T-helper 17 cell (primary cell): ENCODE results near the gene SMARCE1. TPM values are rescaled to one million over a fixed set of nuclear protein-coding genes. Genes with fewer than 3 reads are reported as not detected.

ENCODE experiments used
- ATAC-seq: fragments of 150-1000 bp; cut with Tn5 transposase; 2 replicates; pipeline ENCODE4 v1.10.0; 2021; ENCODE audit warnings: mild to moderate bottlenecking, moderate library complexity
- DNase-seq, 3 donors: peaks; one replicate each; pipeline versions ENCODE4 v3.0.0 to v3.0.0-alpha.2; 2020 to 2021
- H3K9me3 ChIP-seq: one replicate; pipeline ENCODE4 v1.7.0; 2013; ENCODE audit warnings: low read length, mild to moderate bottlenecking; ENCODE audit not compliant: control insufficient read depth, poor library complexity, severe bottlenecking
- H3K27ac Mint-ChIP-seq: one replicate; pipeline ENCODE4 v1.8.0; 2022; ENCODE audit warnings: mild to moderate bottlenecking, moderate library complexity, mixed read lengths
- H3K27me3 Mint-ChIP-seq: one replicate; pipeline ENCODE4 v1.8.0; 2022; ENCODE audit warnings: mixed read lengths
- H3K36me3 Mint-ChIP-seq: one replicate; pipeline ENCODE4 v1.8.0; 2022; ENCODE audit warnings: low read depth, mixed read lengths
- H3K4me1 Mint-ChIP-seq: one replicate; pipeline ENCODE4 v1.8.0; 2022; ENCODE audit warnings: mild to moderate bottlenecking, mixed read lengths
- H3K4me3 Mint-ChIP-seq: one replicate; pipeline ENCODE4 v1.8.0; 2022; ENCODE audit warnings: mild to moderate bottlenecking, moderate library complexity, mixed read lengths
- total RNA-seq, 4 donors: library from RNA in 2 of 4; stranded (reverse) in 2 of 4; gene quantifications; one replicate each; pipeline ENCODE4 v1.2.3 and lab custom pipeline; 2022 to 2026

SMARCE1 gene
- total RNA-seq, 2 donors from 2014 or later = 60.0 to 77.5 TPM

- peak; percentile 71 for ATAC-seq
- H3K27me3 Mint-ChIP-seq = no peaks in the 10 kb centered on the region
- peak overlapping the region; percentile 43 for H3K4me3 Mint-ChIP-seq
- H3K4me1 Mint-ChIP-seq = peaks cover 36% of the 10 kb centered on the region
- no peak for DNase-seq
- H3K9me3 ChIP-seq = peaks cover 4% of the 10 kb centered on the region
- peak overlapping the region; percentile 89 for H3K27ac Mint-ChIP-seq
- no peaks in the 10 kb centered on the region for H3K36me3 Mint-ChIP-seq
These were observed 70.0 kb downstream of the SMARCE1 start for GRCh38 chr17:40577611-40578065.

GRCh38 chr17:40576113-40576740 lies 71.4 kb downstream of the SMARCE1 start:
- Mint-ChIP-seq H3K4me1 (peaks cover 23% of the 10 kb centered on the region), H3K4me3 (peak overlapping the region; percentile 5)
- DNase-seq = no peak

More at GRCh38 chr17:40576113-40576740, 71.4 kb downstream of the SMARCE1 start:
- H3K27me3 Mint-ChIP-seq = no peaks in the 10 kb centered on the region
- peaks cover 2% of the 10 kb centered on the region for H3K36me3 Mint-ChIP-seq
- ATAC-seq = peak; percentile 55
- peaks cover 4% of the 10 kb centered on the region for H3K9me3 ChIP-seq
- peak overlapping the region; percentile 89 for H3K27ac Mint-ChIP-seq

Other genes starting within 250 kb of the SMARCE1 start
- gene TOP2A, start 229.9 kb downstream of the SMARCE1 start, total RNA-seq = 1 to 10 TPM; 4.1 to 6.4 TPM
- gene IGFBP4, start 204.4 kb downstream of the SMARCE1 start, total RNA-seq = 1 to 10 TPM; 5.7 to 7.0 TPM
- 1 to 10 TPM in 1 of 2 donors, under 1 TPM in 1; 0.77 to 1.7 TPM for gene TNS4, start 146.2 kb downstream of the SMARCE1 start, total RNA-seq
- 100 to 1,000 TPM; 165 to 182 TPM for gene CCR7, start 82.3 kb downstream of the SMARCE1 start, total RNA-seq
- gene KRT222, start 17.4 kb upstream of the SMARCE1 start, total RNA-seq = not detected
- gene KRT24, start 55.9 kb upstream of the SMARCE1 start, total RNA-seq = not detected
- gene KRT25, start 107.5 kb upstream of the SMARCE1 start, total RNA-seq = not detected
- not detected for gene KRT26, start 124.4 kb upstream of the SMARCE1 start, total RNA-seq
- not detected for gene KRT27, start 134.7 kb upstream of the SMARCE1 start, total RNA-seq
- not detected for gene KRT28, start 152.1 kb upstream of the SMARCE1 start, total RNA-seq
- gene KRT10, start 174.8 kb upstream of the SMARCE1 start, total RNA-seq = 10 to 100 TPM; 25.2 to 28.3 TPM
- not detected for gene KRT12, start 219.4 kb upstream of the SMARCE1 start, total RNA-seq
- not detected for gene KRT20, start 237.4 kb upstream of the SMARCE1 start, total RNA-seq